IPS DF 4.7 (cell line): ENCODE measurements around the gene TIMM44.

Source experiments
- DNase-seq: peaks from one replicate; pipeline ENCODE4 v3.0.0-alpha.2; 2013; ENCODE audit warnings: low spot score; ENCODE audit errors: extremely low read depth

The TIMM44 gene

DNA sequence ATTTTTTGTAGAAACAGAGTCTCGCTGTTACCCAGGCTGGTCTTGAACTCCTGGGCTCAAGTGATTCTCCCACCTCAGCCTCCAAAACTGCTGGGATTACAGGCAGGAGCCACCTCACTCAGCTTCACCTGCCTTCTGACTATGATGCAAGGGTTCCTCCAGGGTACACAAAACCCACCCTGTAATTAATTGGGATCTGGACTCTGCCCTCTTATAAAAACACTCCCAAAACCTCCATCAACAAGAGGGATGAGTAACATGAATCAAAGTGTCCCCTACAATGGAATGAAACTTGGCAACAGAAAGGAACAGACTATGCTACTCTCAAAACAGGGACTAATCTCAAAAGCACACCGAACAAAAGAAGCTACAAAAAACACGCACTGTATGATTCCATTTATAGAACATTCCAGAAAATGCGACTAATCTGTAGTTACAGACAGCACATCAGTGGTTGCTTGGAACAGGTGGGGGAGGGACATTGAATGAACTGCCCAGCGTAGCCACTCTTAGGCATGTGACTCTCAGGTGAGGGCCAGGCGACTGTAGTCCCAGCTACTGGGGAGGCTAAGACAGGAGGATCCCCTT lies 66.1 kb downstream of the TIMM44 start:
- no peak for DNase-seq
